ENCODE results near the gene SDK2.

The SDK2 gene

DNA sequence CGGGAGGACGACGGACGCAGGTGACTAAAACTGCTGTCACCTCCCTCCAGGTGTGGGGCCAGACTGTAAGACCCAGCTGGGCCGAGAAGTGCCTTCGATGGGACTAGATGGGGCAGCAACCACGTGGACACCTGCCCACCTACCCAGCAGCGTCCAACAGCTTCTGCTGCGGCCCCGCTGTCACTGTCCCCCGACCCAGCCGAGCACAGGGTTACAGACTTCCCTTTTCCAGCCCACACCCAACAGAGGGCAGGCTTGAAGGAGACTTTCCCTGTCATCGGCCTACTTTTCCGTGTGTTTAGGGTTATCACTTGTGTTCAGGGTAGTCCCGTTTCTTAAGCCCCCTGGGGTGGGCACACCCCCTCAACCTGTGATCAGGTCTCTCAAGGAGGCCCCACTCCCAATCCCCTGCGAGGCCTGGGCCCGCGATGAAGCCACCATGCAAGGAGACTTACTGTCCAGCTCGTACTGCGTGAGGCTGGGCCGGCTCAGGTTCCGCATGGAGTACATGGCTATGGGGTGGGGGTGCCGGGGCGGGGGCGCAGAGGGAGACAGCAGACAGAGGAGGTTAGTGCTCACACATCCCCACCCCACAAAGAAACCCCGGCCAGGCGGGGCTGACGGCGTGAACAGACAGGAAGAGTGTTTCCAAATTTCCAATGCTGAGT is 263.7 kb downstream of the SDK2 start:
- DNase-seq: no peak

GRCh38 chr17:73379826-73380225 is 264.4 kb downstream of the SDK2 start:
- no peak for DNase-seq

DNA sequence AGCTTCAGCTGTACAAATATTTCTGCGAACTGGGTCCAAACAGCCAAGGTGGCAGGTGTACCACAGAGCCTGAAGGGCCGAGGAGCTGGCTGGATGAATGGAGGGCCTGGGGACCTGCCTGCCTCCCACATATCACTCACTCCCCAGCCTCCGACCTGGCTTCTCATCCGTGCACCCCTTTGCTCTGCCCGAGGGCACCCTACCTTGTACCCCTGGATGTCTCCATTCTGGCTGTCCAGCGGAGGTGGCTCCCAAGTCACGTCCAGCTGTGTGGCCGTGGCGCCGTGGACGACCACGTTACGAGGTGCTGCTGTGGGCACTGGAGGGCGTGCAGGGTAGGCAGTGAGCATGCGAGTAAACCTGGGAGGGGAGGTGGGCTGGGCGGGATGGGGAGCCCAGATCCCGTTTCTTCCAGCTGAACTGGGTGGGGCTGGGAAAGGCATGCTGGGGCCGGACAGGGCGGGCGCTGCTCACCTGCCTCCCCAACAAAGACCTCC is 265.2 kb downstream of the SDK2 start:
- no peak for DNase-seq

- DNase-seq: no peak
Measured at GRCh38 chr17:73376636-73377035, 267.6 kb downstream of the SDK2 start.

- DNase-seq: no peak
Measured at GRCh38 chr17:73376152-73376551, 268.1 kb downstream of the SDK2 start.

DNA sequence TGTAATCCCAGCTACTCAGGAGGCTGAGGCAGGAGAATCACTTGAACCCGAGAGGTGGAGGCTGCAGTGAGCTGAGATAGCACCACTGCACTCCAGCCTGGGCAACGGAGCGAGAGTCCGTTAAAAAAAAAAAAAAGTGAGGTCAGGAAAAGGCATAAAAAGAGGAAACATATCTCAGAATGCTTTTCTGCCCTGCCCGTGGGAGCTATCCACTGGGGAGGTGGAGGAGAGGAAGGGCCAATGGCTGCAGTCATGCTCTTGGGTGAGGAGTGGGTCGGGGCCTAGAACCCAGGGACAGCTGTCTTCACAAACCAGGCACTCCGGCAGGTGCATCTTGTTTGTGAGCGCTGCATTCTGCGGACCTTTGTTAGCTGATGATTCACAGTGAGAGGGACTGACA is 272.4 kb downstream of the SDK2 start:
- no peak for DNase-seq

GRCh38 chr17:73371285-73371684 is 273.0 kb downstream of the SDK2 start:
- no peak for DNase-seq

- peak; percentile 79 for DNase-seq
Measured at GRCh38 chr17:73369817-73370490, 274.3 kb downstream of the SDK2 start.

GRCh38 chr17:73369111-73369521 is 275.1 kb downstream of the SDK2 start:
- no peak for DNase-seq

- no peak for DNase-seq
Measured at GRCh38 chr17:73368085-73368631, 276.1 kb downstream of the SDK2 start.

GRCh38 chr17:73365906-73366623 is 278.2 kb downstream of the SDK2 start:
- DNase-seq: no peak

GRCh38 chr17:73365301-73365874 is 278.9 kb downstream of the SDK2 start:
- no peak for DNase-seq

GRCh38 chr17:73364155-73364522 is 280.1 kb downstream of the SDK2 start:
- no peak for DNase-seq

DNA sequence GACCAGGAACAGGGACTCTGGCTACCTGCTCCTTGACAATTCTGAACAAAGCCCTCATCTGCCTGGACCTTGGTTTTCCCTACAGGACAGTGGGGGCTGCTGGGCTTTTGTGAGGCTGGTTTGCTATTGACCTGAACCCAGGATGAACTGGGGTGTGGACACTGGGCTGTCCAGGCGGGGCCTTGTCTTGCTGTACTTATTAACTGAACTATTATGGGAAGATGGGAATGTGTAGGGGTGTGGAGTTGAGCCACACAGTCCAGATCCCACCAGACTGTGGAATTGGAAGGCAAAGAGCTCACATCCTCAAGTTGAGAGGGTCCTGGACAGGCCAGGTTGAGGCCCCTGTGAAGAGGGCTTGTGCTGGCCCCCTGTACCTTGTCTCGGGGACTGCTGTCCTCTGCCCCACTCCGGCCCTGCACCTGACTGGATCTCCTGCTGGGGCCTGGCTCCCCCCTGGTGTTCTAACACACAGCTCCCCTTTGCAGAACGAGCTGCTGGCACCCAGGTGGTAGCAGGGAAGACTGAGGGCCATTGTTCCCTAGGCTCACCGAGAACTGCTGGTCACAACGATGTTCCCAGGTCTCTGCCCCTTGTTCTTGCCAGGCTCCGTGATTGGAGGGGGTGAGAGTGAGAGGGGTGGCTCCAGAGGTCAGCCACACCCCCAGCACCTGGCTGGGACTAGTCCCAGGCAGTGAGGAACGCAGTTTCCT is 280.6 kb downstream of the SDK2 start:
- no peak for DNase-seq

- no peak for DNase-seq
Measured at GRCh38 chr17:73362697-73363096, 281.5 kb downstream of the SDK2 start.

- DNase-seq: no peak
Measured at GRCh38 chr17:73360961-73361761, 283.1 kb downstream of the SDK2 start.

DNA sequence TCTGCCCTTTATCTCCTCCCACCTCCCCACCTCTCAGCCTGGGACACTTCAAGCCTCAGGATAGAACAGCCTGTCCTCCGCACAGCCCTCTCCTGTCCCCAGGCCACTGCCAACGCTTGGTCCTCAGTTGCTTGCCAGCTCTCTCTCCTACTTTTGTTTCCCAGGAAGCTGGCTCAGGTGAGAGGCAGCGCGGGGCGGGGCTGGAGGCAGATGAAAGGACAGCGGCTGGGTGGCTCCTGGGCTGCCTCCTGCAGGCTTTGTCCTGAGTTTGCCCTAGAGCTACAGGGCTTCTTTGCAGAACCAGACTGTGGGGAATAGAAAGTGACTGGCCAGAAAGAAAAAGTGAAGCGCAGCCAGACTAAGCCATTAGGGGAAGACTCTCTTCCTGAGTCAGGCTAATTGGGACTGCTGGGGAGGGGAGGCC is 284.2 kb downstream of the SDK2 start:
- DNase-seq: no peak

- DNase-seq: no peak
Measured at GRCh38 chr17:73359352-73359751, 284.9 kb downstream of the SDK2 start.

GRCh38 chr17:73358668-73359067 is 285.6 kb downstream of the SDK2 start:
- no peak for DNase-seq

GRCh38 chr17:73357981-73358380 is 286.3 kb downstream of the SDK2 start:
- DNase-seq: no peak

DNA sequence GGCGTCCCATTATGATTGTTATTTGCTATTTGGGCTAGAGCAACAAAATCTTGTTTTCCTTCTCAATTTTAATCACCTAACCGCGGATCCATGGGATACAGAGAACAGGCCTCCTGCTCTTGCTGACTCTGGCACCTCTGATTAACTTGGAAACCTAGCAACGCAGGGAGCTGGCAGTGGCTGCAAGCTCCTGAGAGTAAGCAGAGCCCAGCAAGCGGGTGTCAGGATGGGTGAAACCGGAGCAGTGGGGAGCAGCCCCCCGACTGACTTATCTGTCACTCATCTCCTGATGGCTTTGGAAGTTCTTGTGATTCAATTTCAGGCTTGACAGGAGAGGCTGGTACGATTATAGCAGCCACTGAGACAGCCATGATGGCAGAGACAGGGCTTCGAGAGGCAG is 286.9 kb downstream of the SDK2 start:
- DNase-seq: no peak

Data from stimulated activated CD4-positive, alpha-beta T cell treated with anti-CD3 and anti-CD28 coated beads, Interleukin-4, amount 100 ng/mL, for 1 hour (primary cell).